ENCODE results near the gene LPCAT2.

Gene LPCAT2

GRCh38 chr16:55480228-55480655 is 28.6 kb upstream of the LPCAT2 start:
- no peak for DNase-seq

GRCh38 chr16:55481023-55481422 is 27.8 kb upstream of the LPCAT2 start:
- DNase-seq = no peak

- DNase-seq = no peak
Measured at GRCh38 chr16:55482056-55482455, 26.8 kb upstream of the LPCAT2 start.

GRCh38 chr16:55487048-55487803 is 21.6 kb upstream of the LPCAT2 start:
- no peak for DNase-seq

- DNase-seq = no peak
Measured at GRCh38 chr16:55488306-55488705, 20.6 kb upstream of the LPCAT2 start.

GRCh38 chr16:55489119-55489955 is 19.5 kb upstream of the LPCAT2 start:
- no peak for DNase-seq

- DNase-seq = no peak
Measured at GRCh38 chr16:55489956-55490265, 19.0 kb upstream of the LPCAT2 start.

- no peak for DNase-seq
Measured at GRCh38 chr16:55490301-55490700, 18.6 kb upstream of the LPCAT2 start.

GRCh38 chr16:55491691-55492090 is 17.2 kb upstream of the LPCAT2 start:
- no peak for DNase-seq

- DNase-seq = no peak
Measured at GRCh38 chr16:55492756-55493380, 16.0 kb upstream of the LPCAT2 start.

- DNase-seq = no peak
Measured at GRCh38 chr16:55494994-55495421, 13.9 kb upstream of the LPCAT2 start.

GRCh38 chr16:55495616-55496289 is 13.1 kb upstream of the LPCAT2 start:
- no peak for DNase-seq

- DNase-seq = no peak
Measured at GRCh38 chr16:55496509-55497145, 12.2 kb upstream of the LPCAT2 start.

GRCh38 chr16:55497558-55497957 is 11.3 kb upstream of the LPCAT2 start:
- no peak for DNase-seq

GRCh38 chr16:55498101-55498500 is 10.8 kb upstream of the LPCAT2 start:
- DNase-seq = no peak

- no peak for DNase-seq
Measured at GRCh38 chr16:55499281-55499680, 9.6 kb upstream of the LPCAT2 start.

- peak in 2 of 6 experiments; percentile 1 to 6 for DNase-seq
Measured at GRCh38 chr16:55499951-55500529, 8.8 kb upstream of the LPCAT2 start.

- no peak for DNase-seq
Measured at GRCh38 chr16:55500530-55501011, 8.3 kb upstream of the LPCAT2 start.

GRCh38 chr16:55501549-55502322 is 7.1 kb upstream of the LPCAT2 start:
- DNase-seq = no peak

- DNase-seq = no peak
Measured at GRCh38 chr16:55502801-55503366, 6.0 kb upstream of the LPCAT2 start.

Data from stimulated activated naive CD4-positive, alpha-beta T cell (primary cell).